Neutrophil (primary cell): ENCODE data around the gene ZSWIM3.
A peak's percentile ranks its signal among the peaks of the same experiment; 100 is the strongest.

ENCODE experiments used
- H3K27ac ChIP-seq: fragments of 200-600 bp; sonication (generic); 2 replicates; pipeline ENCODE4 v1.5.1; 2016; ENCODE audit warnings: mild to moderate bottlenecking, moderate library complexity
- H3K27me3 ChIP-seq: fragments of 200-600 bp; sonication (generic); 2 replicates; pipeline ENCODE4 v1.6.0; 2016; ENCODE audit warnings: mild to moderate bottlenecking
- H3K36me3 ChIP-seq: fragments of 200-600 bp; sonication (generic); 2 replicates; pipeline ENCODE4 v1.5.1; 2017
- H3K4me1 ChIP-seq, 2 experiments: fragments of 200-600 bp in 1 of 2; sonication (generic) in 1 of 2; 1 replicate in 1 of 2; 2 replicates in 1 of 2; pipeline versions ENCODE4 v1.5.1 to v1.6.1; 2013 to 2016; ENCODE audit warnings: low read depth in 1 of 2, low read length in 1 of 2, mild to moderate bottlenecking in 1 of 2, moderate library complexity in 1 of 2; ENCODE audit not compliant: control insufficient read depth in 1 of 2, insufficient read depth in 1 of 2
- H3K4me3 ChIP-seq, 2 experiments: fragments of 200-600 bp in 1 of 2; sonication (generic) in 1 of 2; 1 replicate in 1 of 2; 2 replicates in 1 of 2; pipeline ENCODE4 v1.5.1; 2013 to 2016; ENCODE audit warnings: low read depth in 1 of 2, low read length in 1 of 2, mild to moderate bottlenecking in 1 of 2, moderate library complexity in 1 of 2
- H3K9me3 ChIP-seq: fragments of 200-600 bp; sonication (generic); 2 replicates; pipeline ENCODE4 v1.5.1; 2016
- TF ChIP-seq, protein P1 (sequence below): fragments of 200-600 bp; sonication (generic); IDR thresholded peaks from 2 replicates; pipeline ENCODE4 v1.5.1; 2016; ENCODE audit warnings: antibody characterized with exemption

The ZSWIM3 gene

DNA sequence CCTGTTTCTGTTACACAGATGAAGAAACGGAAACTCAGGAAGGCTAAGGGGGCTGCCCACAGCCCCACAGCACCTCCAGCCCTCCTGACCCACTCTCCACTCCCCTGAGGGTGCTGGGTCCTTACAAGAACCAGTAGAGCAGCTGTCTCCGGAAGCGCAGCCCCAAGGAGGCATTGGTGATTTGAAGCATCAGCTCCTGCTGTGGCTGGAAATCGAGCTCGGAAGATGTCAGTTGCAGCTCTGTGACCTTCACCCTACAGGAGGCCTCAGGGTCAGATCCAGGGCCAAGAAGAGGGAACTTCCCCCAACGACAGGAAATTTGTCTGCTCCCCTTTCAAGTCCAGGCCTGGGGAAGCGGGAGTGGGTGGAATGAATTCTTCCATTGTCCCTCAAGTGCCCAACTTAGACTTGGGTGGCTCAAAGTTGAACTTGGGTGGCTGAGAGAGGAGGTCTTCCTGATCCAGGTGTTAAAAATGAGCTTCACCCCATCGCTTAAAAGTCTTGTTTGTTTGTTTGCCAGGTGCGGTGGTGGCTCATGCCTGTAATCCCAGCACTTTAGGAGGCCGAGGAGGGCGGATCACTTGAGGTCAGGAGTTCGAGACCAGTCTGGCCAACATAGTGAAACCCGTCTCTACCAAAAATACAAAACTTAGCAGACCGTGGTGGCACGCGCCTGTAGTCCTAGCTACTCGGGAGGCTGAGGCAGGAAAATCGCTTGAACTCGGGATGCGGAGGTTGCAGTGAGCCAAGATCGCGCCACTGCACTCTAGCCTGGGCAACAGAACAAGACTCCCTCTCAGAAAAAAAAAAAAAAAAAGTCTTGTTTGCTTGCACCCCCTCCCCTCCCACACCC is 52.6 kb downstream of the ZSWIM3 start:
- H3K4me1 ChIP-seq = peaks cover 38 to 40% of the 10 kb centered on the region in 2 experiments
- peak overlapping the region; percentile 65 to 67 for H3K4me3 ChIP-seq
- H3K27ac ChIP-seq = peak overlapping the region; percentile 57

DNA sequence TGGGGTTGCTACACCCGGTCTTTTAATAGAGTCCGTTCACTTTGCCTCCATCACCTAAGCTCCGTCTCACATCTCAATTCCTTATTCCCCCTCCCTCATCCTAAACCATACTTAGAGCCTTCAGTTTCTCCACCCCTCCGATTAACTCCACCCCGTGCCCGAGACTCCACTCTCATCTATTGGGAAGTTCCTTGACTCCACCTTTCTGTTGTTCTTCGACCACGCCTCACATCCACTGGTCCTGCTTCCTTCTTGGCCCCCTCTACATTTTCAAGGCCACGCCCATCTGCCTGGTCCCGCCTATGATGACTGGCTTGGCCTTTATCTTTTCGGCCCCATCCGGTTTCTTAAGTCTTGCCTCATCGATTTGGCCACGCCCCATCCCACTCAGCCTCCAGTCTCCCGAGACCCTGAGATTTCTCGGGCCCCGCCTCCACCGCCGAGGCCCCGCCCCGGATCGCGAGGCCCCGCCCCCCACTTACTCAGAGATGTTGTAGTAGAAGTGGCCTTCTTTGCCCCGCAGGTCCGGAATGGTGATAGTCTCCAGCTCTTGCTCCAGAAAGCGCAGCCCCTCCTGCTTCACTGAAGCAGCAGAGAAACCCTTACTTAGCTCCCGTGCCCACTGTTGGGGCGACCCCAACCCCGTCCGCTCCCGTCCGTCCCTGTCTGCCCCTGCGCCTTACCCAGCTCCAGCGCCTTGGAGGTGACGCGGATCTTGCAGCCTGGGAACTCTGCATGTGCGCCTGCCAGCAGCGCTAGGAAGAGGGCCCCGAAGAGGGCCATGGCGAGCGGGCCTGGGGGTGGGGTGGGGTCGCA is 53.5 kb downstream of the ZSWIM3 start:
- TF ChIP-seq, protein P1, sequence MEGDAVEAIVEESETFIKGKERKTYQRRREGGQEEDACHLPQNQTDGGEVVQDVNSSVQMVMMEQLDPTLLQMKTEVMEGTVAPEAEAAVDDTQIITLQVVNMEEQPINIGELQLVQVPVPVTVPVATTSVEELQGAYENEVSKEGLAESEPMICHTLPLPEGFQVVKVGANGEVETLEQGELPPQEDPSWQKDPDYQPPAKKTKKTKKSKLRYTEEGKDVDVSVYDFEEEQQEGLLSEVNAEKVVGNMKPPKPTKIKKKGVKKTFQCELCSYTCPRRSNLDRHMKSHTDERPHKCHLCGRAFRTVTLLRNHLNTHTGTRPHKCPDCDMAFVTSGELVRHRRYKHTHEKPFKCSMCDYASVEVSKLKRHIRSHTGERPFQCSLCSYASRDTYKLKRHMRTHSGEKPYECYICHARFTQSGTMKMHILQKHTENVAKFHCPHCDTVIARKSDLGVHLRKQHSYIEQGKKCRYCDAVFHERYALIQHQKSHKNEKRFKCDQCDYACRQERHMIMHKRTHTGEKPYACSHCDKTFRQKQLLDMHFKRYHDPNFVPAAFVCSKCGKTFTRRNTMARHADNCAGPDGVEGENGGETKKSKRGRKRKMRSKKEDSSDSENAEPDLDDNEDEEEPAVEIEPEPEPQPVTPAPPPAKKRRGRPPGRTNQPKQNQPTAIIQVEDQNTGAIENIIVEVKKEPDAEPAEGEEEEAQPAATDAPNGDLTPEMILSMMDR = no peak
- H3K9me3 ChIP-seq = no peaks in the 10 kb centered on the region

More for the DNA sequence above, 52.6 kb downstream of the ZSWIM3 start:
- H3K9me3 ChIP-seq = no peaks in the 10 kb centered on the region
- TF ChIP-seq, protein P1 = no peak
- H3K36me3 ChIP-seq = peaks cover under 1% of the 10 kb centered on the region
- H3K27me3 ChIP-seq = peaks cover 21% of the 10 kb centered on the region

DNA sequence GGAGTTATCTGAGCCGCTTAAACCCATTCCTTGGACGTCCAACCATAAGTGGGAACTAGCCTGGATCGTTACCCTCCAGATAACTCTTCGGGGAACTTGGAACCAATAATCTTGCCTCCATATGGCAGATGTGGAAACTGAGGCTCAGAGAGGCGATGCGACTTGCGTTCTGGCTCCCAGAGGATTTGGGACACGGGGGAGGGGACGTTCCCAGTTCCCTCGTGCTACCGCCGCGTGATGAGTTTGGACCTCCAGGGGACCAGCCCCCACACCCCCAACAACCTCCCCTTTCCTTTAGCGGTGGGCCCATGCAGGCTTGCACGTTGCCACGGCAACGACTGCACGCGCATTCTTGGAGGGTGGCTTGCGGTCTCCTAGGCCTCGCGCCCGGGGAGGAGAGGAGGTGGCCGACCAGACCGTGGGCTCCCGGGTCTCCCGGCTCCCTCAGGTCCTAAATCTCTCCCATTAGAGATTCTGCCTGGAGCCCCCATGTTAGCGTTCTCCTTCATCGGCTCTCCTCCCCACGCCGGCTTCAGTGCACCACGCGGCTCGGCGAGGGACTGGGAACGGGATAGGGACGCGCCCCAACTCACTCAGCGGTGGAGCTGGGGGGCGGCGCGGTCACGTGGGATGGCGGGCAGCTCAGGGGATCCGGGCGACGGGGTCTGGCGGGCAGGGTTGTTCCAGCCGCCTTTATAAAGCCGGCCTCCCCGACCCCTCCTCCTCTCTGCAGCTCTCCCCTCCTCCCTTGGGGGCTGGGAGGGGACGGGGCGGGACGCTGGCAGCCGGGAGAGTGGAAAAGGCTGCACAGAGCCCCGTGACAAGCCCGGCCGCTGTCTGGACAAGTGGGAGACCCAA is 54.3 kb downstream of the ZSWIM3 start, which contains the start of gene PLTP:
Gene PLTP (minus strand): TSS at position 670 of the 858 bp plus-strand sequence. CDS start 703 bp downstream, outside the sequence.
- H3K36me3 ChIP-seq = no peaks in the 10 kb centered on the region
- peaks cover 36 to 44% of the 10 kb centered on the region in 2 experiments for H3K4me1 ChIP-seq
- H3K27ac ChIP-seq = peak within 1 kb of the TSS; percentile 57
- peaks cover 21% of the 10 kb centered on the region for H3K27me3 ChIP-seq
- H3K9me3 ChIP-seq = no peaks in the 10 kb centered on the region
- TF ChIP-seq, protein P1 = no peak
- peak within 1 kb of the TSS; percentile 65 to 67 for H3K4me3 ChIP-seq

More for the DNA sequence above, 53.5 kb downstream of the ZSWIM3 start:
- peak overlapping the region; percentile 57 for H3K27ac ChIP-seq
- no peaks in the 10 kb centered on the region for H3K36me3 ChIP-seq
- peak overlapping the region; percentile 65 to 67 for H3K4me3 ChIP-seq
- peaks cover 21% of the 10 kb centered on the region for H3K27me3 ChIP-seq
- peaks cover 36 to 44% of the 10 kb centered on the region in 2 experiments for H3K4me1 ChIP-seq

DNA sequence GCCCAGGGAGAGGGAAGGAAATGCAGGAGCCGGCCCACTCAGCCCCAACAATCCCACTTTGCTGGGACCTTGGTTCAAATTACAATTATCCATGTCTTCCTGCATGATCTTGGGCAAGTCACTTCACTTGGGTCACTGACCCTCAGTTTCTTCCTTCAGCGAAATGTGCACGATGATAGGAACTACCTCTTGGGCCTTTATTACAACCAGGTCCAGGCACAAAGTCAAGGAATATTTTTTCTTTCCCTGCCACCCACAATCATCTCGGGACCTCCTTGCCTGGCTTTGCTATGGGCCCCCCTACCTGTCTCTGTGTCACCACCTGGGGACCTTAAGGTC is 54.9 kb downstream of the ZSWIM3 start:
- Histone ChIP-seq H3K4me1 (peaks cover 36 to 44% of the 10 kb centered on the region in 2 experiments), H3K36me3 (no peaks in the 10 kb centered on the region), H3K27me3 (peaks cover 21% of the 10 kb centered on the region), H3K27ac (no peak overlapping the region), H3K4me3 (peak overlapping the region in 1 of 2 experiments; percentile 67), H3K9me3 (no peaks in the 10 kb centered on the region)
- TF ChIP-seq, protein P1 = no peak

DNA sequence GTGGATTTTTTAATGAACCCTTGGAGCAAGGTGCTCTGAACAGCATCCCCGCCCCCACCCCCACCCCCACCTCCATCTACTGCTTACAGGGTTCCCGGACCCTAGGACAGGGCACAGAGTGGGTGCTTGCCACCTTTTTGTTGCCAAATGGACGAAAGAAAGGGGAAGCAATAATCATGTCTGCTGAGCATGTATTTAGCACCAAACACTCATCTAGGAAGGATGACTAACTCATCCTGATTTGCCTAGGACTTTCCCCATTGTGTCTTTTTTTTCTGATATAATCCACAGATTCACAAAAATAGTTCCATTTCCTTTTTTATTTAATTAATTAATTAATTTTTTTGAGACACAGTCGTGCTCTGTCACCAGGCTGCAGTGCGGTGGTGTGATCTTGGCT is 55.7 kb downstream of the ZSWIM3 start:
- peaks cover 36 to 44% of the 10 kb centered on the region in 2 experiments for H3K4me1 ChIP-seq
- TF ChIP-seq, protein P1 = no peak
- no peaks in the 10 kb centered on the region for H3K9me3 ChIP-seq
- peaks cover 21% of the 10 kb centered on the region for H3K27me3 ChIP-seq
- no peaks in the 10 kb centered on the region for H3K36me3 ChIP-seq
- no peak overlapping the region for H3K4me3 ChIP-seq
- no peak overlapping the region for H3K27ac ChIP-seq
